HepG2 (cell line): ENCODE measurements around the gene LSM2. TPM values are rescaled to one million over a fixed set of nuclear protein-coding genes. Genes with fewer than 3 reads are reported as not detected.

Source experiments
- CEBPG ChIP-seq: IDR thresholded peaks from 2 replicates; pipeline ENCODE4 v1.6.1; 2016
- JUNB ChIP-seq: sonication (generic); formaldehyde crosslinking; IDR thresholded peaks from 2 replicates; pipeline ENCODE4 v1.8.0; 2022; ENCODE audit warnings: missing genetic modification reagents, mild to moderate bottlenecking, borderline replicate concordance
- NCOA2 ChIP-seq: sonication (generic); formaldehyde crosslinking; IDR thresholded peaks from 2 replicates; pipeline ENCODE4 v1.8.0; 2022; ENCODE audit warnings: inconsistent platforms
- YY1 ChIP-seq: IDR thresholded peaks from 2 replicates; pipeline ENCODE4 v1.6.1; 2011; ENCODE audit warnings: low read length, low read depth, moderate library complexity, mild to moderate bottlenecking; ENCODE audit not compliant: insufficient read depth, insufficient replicate concordance
- ZBTB38 ChIP-seq: sonication (generic); formaldehyde crosslinking; IDR thresholded peaks from 2 replicates; pipeline ENCODE4 v1.5.1; 2020; ENCODE audit warnings: mild to moderate bottlenecking, missing genetic modification reagents
- ZBTB7A ChIP-seq: sonication (generic); formaldehyde crosslinking; IDR thresholded peaks from 2 replicates; pipeline ENCODE4 v1.8.0; 2022; ENCODE audit warnings: mild to moderate bottlenecking, missing genetic modification reagents
- ZFP37 ChIP-seq: sonication (generic); formaldehyde crosslinking; IDR thresholded peaks from 2 replicates; pipeline ENCODE4 v1.4.0; 2020; ENCODE audit warnings: missing genetic modification reagents, borderline replicate concordance
- ZKSCAN5 ChIP-seq: sonication (generic); formaldehyde crosslinking; IDR thresholded peaks from 2 replicates; pipeline ENCODE4 v1.5.1; 2020; ENCODE audit warnings: mild to moderate bottlenecking, missing genetic modification reagents
- ZNF383 ChIP-seq: sonication (generic); formaldehyde crosslinking; IDR thresholded peaks from 2 replicates; pipeline ENCODE4 v1.4.0; 2020; ENCODE audit warnings: missing genetic modification reagents, mild to moderate bottlenecking, borderline replicate concordance
- polyA plus RNA-seq, 8 experiments: library from polyadenylated mRNA; depleted of rRNA in 3 of 8; stranded (reverse) in 7 of 8; unstranded in 1 of 8; fragments of >200 nt; fragmentation: Illumina TruSeq in 4 of 8; extraction: Trizol in 4 of 8; gene quantifications; 2 replicates each; pipeline versions ENCODE4 v1.2.1 to v1.2.3, GENCODE V29; 2011 to 2016; ENCODE audit warnings: low read depth in 4 of 8, missing spikeins in 1 of 8, mixed read lengths in 1 of 8; ENCODE audit not compliant: insufficient read depth in 1 of 8
- total RNA-seq, 5 experiments: library from RNA; depleted of rRNA; stranded (reverse); fragments of >200 nt; fragmentation: Illumina TruSeq; extraction: Trizol; gene quantifications; 2 replicates each; pipeline ENCODE4 v1.2.3, GENCODE V29; 2016; ENCODE audit warnings: low read depth in 1 of 5
- TF ChIP-seq, protein P1 (sequence below): sonication (generic); formaldehyde crosslinking; IDR thresholded peaks from 2 replicates; pipeline ENCODE4 v1.8.0; 2022; ENCODE audit warnings: mild to moderate bottlenecking, missing genetic modification reagents, moderate library complexity
- TF ChIP-seq, protein P2 (sequence below): sonication (generic); formaldehyde crosslinking; IDR thresholded peaks from 2 replicates; pipeline ENCODE4 v1.9.0; 2021; ENCODE audit warnings: missing genetic modification reagents, borderline replicate concordance
- TF ChIP-seq, protein P3 (sequence below): sonication (generic); formaldehyde crosslinking; IDR thresholded peaks from 2 replicates; pipeline ENCODE4 v1.4.0; 2020; ENCODE audit warnings: missing genetic modification reagents
- TF ChIP-seq, protein P4 (sequence below): sonication (generic); formaldehyde crosslinking; IDR thresholded peaks from 2 replicates; pipeline ENCODE4 v1.4.0; 2020; ENCODE audit warnings: missing genetic modification reagents
- TF ChIP-seq, protein P5 (sequence below): sonication (generic); formaldehyde crosslinking; IDR thresholded peaks from 2 replicates; pipeline ENCODE4 v1.5.0; 2020; ENCODE audit warnings: mild to moderate bottlenecking, missing genetic modification reagents
- TF ChIP-seq, protein P6 (sequence below): IDR thresholded peaks from 2 replicates; pipeline ENCODE4 v1.6.1; 2016; ENCODE audit warnings: missing compliant biosample characterization, missing genetic modification reagents, borderline replicate concordance

LSM2 gene
- total and polyA plus RNA-seq, 2 of the 13 experiments (the other 11 are each of a cell fraction or from before 2014, with no cell fraction given), result 69.4 to 90.5 TPM

DNA sequence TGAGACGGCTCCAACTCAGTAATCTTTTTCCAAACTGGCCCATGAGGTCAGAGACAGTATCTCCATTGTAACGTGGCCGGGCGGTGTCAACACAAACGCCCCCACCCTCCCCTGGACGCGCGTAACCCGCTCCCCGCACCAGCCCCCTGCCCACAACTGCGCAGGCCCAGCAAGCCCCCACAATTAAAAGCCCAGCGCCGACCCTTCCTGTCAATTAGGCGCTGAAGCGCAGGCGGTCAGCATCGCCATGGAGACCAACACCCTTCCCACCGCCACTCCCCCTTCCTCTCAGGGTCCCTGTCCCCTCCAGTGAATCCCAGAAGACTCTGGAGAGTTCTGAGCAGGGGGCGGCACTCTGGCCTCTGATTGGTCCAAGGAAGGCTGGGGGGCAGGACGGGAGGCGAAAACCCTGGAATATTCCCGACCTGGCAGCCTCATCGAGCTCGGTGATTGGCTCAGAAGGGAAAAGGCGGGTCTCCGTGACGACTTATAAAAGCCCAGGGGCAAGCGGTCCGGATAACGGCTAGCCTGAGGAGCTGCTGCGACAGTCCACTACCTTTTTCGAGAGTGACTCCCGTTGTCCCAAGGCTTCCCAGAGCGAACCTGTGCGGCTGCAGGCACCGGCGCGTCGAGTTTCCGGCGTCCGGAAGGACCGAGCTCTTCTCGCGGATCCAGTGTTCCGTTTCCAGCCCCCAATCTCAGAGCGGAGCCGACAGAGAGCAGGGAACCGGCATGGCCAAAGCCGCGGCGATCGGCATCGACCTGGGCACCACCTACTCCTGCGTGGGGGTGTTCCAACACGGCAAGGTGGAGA is 8.5 kb upstream of the LSM2 start, which contains the start of the genes HSPA1A and HSPA1L (continued):
- TF ChIP-seq, protein P1, sequence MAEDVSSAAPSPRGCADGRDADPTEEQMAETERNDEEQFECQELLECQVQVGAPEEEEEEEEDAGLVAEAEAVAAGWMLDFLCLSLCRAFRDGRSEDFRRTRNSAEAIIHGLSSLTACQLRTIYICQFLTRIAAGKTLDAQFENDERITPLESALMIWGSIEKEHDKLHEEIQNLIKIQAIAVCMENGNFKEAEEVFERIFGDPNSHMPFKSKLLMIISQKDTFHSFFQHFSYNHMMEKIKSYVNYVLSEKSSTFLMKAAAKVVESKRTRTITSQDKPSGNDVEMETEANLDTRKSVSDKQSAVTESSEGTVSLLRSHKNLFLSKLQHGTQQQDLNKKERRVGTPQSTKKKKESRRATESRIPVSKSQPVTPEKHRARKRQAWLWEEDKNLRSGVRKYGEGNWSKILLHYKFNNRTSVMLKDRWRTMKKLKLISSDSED (CRISPR knock-in tag), result no peak
- TF ChIP-seq ZFP37 (CRISPR knock-in tag), result no peak
- TF ChIP-seq ZKSCAN5 (CRISPR knock-in tag), result no peak
- TF ChIP-seq ZBTB38 (CRISPR knock-in tag), result peak; percentile 89
- no peak for TF ChIP-seq CEBPG
- TF ChIP-seq, protein P2, sequence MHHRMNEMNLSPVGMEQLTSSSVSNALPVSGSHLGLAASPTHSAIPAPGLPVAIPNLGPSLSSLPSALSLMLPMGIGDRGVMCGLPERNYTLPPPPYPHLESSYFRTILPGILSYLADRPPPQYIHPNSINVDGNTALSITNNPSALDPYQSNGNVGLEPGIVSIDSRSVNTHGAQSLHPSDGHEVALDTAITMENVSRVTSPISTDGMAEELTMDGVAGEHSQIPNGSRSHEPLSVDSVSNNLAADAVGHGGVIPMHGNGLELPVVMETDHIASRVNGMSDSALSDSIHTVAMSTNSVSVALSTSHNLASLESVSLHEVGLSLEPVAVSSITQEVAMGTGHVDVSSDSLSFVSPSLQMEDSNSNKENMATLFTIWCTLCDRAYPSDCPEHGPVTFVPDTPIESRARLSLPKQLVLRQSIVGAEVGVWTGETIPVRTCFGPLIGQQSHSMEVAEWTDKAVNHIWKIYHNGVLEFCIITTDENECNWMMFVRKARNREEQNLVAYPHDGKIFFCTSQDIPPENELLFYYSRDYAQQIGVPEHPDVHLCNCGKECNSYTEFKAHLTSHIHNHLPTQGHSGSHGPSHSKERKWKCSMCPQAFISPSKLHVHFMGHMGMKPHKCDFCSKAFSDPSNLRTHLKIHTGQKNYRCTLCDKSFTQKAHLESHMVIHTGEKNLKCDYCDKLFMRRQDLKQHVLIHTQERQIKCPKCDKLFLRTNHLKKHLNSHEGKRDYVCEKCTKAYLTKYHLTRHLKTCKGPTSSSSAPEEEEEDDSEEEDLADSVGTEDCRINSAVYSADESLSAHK (CRISPR knock-in tag), result no peak
- TF ChIP-seq ZBTB7A (CRISPR knock-in tag), result no peak
- TF ChIP-seq, protein P3, sequence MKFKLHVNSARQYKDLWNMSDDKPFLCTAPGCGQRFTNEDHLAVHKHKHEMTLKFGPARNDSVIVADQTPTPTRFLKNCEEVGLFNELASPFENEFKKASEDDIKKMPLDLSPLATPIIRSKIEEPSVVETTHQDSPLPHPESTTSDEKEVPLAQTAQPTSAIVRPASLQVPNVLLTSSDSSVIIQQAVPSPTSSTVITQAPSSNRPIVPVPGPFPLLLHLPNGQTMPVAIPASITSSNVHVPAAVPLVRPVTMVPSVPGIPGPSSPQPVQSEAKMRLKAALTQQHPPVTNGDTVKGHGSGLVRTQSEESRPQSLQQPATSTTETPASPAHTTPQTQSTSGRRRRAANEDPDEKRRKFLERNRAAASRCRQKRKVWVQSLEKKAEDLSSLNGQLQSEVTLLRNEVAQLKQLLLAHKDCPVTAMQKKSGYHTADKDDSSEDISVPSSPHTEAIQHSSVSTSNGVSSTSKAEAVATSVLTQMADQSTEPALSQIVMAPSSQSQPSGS (CRISPR knock-in tag), result no peak
- TF ChIP-seq NCOA2 (CRISPR knock-in tag), result peak; percentile 40; the same call in 1 of the 2 replicates
- no peak for TF ChIP-seq ZNF383
- TF ChIP-seq JUNB (CRISPR knock-in tag), result no peak
- TF ChIP-seq, protein P4, sequence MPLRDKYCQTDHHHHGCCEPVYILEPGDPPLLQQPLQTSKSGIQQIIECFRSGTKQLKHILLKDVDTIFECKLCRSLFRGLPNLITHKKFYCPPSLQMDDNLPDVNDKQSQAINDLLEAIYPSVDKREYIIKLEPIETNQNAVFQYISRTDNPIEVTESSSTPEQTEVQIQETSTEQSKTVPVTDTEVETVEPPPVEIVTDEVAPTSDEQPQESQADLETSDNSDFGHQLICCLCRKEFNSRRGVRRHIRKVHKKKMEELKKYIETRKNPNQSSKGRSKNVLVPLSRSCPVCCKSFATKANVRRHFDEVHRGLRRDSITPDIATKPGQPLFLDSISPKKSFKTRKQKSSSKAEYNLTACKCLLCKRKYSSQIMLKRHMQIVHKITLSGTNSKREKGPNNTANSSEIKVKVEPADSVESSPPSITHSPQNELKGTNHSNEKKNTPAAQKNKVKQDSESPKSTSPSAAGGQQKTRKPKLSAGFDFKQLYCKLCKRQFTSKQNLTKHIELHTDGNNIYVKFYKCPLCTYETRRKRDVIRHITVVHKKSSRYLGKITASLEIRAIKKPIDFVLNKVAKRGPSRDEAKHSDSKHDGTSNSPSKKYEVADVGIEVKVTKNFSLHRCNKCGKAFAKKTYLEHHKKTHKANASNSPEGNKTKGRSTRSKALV, result no peak
- TF ChIP-seq, protein P5, sequence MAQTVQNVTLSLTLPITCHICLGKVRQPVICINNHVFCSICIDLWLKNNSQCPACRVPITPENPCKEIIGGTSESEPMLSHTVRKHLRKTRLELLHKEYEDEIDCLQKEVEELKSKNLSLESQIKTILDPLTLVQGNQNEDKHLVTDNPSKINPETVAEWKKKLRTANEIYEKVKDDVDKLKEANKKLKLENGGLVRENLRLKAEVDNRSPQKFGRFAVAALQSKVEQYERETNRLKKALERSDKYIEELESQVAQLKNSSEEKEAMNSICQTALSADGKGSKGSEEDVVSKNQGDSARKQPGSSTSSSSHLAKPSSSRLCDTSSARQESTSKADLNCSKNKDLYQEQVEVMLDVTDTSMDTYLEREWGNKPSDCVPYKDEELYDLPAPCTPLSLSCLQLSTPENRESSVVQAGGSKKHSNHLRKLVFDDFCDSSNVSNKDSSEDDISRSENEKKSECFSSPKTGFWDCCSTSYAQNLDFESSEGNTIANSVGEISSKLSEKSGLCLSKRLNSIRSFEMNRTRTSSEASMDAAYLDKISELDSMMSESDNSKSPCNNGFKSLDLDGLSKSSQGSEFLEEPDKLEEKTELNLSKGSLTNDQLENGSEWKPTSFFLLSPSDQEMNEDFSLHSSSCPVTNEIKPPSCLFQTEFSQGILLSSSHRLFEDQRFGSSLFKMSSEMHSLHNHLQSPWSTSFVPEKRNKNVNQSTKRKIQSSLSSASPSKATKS (CRISPR knock-in tag), result no peak
- no peak for TF ChIP-seq YY1
- TF ChIP-seq, protein P6, sequence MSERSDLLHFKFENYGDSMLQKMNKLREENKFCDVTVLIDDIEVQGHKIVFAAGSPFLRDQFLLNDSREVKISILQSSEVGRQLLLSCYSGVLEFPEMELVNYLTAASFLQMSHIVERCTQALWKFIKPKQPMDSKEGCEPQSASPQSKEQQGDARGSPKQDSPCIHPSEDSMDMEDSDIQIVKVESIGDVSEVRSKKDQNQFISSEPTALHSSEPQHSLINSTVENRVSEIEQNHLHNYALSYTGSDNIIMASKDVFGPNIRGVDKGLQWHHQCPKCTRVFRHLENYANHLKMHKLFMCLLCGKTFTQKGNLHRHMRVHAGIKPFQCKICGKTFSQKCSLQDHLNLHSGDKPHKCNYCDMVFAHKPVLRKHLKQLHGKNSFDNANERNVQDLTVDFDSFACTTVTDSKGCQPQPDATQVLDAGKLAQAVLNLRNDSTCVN (CRISPR knock-in tag), result peak; percentile 22; the same call in 1 of the 2 replicates
